ENCODE data around the gene FAM131B. TPM values are rescaled to one million over a fixed set of nuclear protein-coding genes. Genes with fewer than 3 reads are reported as not detected.

The FAM131B gene
- total RNA-seq, 2 donors from 2014 or later, result 1.9 to 3.6 TPM

DNA sequence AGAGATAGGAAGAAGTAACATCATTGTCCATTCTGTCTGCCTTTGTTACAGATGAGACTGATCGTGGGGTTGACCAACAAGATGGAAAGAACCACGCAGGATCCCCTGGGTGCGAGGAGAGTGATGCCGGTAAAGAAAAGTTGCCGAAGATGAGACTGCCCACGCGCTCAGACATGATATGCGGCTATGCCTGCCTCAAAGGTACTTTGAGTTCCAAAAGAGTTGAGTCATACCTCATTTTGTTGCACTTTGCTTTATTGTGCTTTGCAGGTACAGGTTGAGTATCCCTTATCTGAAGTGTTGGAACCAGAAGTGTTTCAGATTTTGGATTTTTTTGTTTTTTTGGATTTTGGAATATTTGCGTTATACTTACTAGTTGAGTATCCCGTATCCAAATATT lies 58.8 kb downstream of the FAM131B start:
- Mint-ChIP-seq H3K27ac (no peak overlapping the region), H3K27me3 (ENCODE audit: insufficient read depth) (no peaks in the 10 kb centered on the region), H3K4me3 (no peak overlapping the region), H3K4me1 (no peaks in the 10 kb centered on the region), H3K36me3 (ENCODE audit: low read depth) (peaks cover 92% of the 10 kb centered on the region), H3K9me3 (no peaks in the 10 kb centered on the region)
- 96 to 97% methylated on average over 6 to 10 of the region's 10 CpGs for WGBS, 2 experiments (ENCODE audit: insufficient coverage in 1 of 2, insufficient read length in 1 of 2)
- no peaks in the 10 kb centered on the region for H3K4me1 ChIP-seq (ENCODE audit: control insufficient read depth, insufficient read depth, low read length)
- H3K27ac ChIP-seq (ENCODE audit: low read depth, low read length), result no peak overlapping the region
- H3K4me3 ChIP-seq (ENCODE audit: low read length), result no peak overlapping the region
- peaks cover 96% of the 10 kb centered on the region for H3K36me3 ChIP-seq (ENCODE audit: control insufficient read depth, insufficient read depth, low read length)
- no peak for DNase-seq
- H3K9ac ChIP-seq (ENCODE audit: extremely low read depth, low read length, poor library complexity, severe bottlenecking), result no peak overlapping the region
- TF ChIP-seq CTCF (conservative IDR thresholded peaks at IDR 0.05), result no peak
- no peaks in the 10 kb centered on the region for H3K27me3 ChIP-seq (ENCODE audit: control insufficient read depth, insufficient read depth, low read length, poor library complexity, severe bottlenecking)
- H3K9me3 ChIP-seq (ENCODE audit: control insufficient read depth, low read length), result no peaks in the 10 kb centered on the region

Small RNA genes lying within 50 kb of the gene (microRNA-seq; reads per million reads assigned to microRNA genes)
- not detected for gene MIR6892 (ENCODE audit: borderline microRNAs expressed)

Other genes with a start within 250 kb of the FAM131B start
- gene PIP, start 230.6 kb downstream of the FAM131B start, total RNA-seq, result not detected
- not detected for gene TAS2R39, start 179.3 kb downstream of the FAM131B start, total RNA-seq
- not detected for gene TAS2R40, start 140.7 kb downstream of the FAM131B start, total RNA-seq
- 10 to 100 TPM; 61.1 to 75.0 TPM for gene GSTK1, start 99.3 kb downstream of the FAM131B start, total RNA-seq
- 1 to 10 TPM; 1.6 to 2.3 TPM for gene TMEM139, start 77.8 kb downstream of the FAM131B start, total RNA-seq
- gene CASP2, start 74.4 kb downstream of the FAM131B start, total RNA-seq, result 10 to 100 TPM; 47.9 to 48.3 TPM
- under 1 TPM in 1 of 2 donors, not detected in 1; 0.53 TPM for gene CLCN1, start 46.6 kb downstream of the FAM131B start, total RNA-seq
- 100 to 1,000 TPM; 127 to 161 TPM for gene ZYX, start 18.6 kb upstream of the FAM131B start, total RNA-seq
- gene EPHA1, start 46.1 kb upstream of the FAM131B start, total RNA-seq, result 100 to 1,000 TPM in 1 of 2 donors, 10 to 100 TPM in 1; 70.0 to 103 TPM
- under 1 TPM in 1 of 2 donors, not detected in 1; 0.37 TPM for gene TAS2R60, start 80.7 kb upstream of the FAM131B start, total RNA-seq
- under 1 TPM in 1 of 2 donors, not detected in 1; 0.59 TPM for gene TAS2R41, start 115.2 kb upstream of the FAM131B start, total RNA-seq
- 1 to 10 TPM in 1 of 2 donors, under 1 TPM in 1; 0.35 to 1.9 TPM for gene CTAGE15, start 209.1 kb upstream of the FAM131B start, total RNA-seq

Measured in endodermal cell (in vitro differentiated cells).